ENCODE measurements around the gene CTRL.

CTRL gene

DNA sequence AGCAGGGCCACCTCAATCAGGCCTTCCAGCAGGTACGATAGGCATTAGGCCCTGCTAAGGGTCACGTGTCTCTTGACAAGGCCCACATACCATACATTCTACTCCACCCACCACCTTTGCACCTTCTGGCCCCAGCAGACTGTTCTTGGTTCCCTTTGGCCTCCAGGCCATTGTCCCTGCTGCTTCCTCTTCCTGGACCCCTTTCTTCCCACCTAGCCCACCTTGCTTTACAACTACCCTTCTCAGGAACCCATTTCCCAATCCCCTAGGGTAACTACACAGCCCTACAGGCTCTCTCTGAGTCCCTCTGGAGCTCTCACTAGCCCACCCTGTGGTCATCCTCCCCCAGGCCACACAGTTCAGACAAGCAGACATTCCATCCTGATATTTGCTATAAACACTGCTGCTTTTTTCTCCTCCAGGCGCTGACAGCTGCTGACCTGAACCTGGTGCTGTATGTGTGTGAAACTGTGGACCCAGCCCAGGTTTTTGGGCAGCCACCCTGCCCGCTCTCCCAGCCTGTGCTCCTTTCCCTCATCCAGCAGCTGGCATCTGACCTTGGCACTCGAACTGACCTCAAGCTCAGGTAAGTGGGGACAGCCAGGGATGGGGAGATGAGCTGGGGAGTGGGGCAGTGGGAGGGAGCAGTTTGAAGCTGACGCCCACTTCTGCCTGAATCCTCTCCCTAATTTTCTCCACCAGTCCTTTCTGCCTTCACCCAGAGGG, 48.4 kb downstream of the CTRL start:
- Mint-ChIP-seq H3K36me3 (ENCODE audit: low read depth) (peaks cover 35% of the 10 kb centered on the region), H3K27me3 (ENCODE audit: low read depth) (no peaks in the 10 kb centered on the region), H3K9me3 (no peaks in the 10 kb centered on the region), H3K4me3 (peak overlapping the region in 1 of 3 experiments; percentile 26), H3K27ac (no peak overlapping the region), H3K4me1 (peaks cover 30% of the 10 kb centered on the region)
- TF ChIP-seq CTCF (IDR thresholded peaks at IDR 0.05; ENCODE audit: unreplicated experiment in 3 of 3), result no peak

GRCh38 chr16:67882374-67883145, 49.1 kb downstream of the CTRL start:
- H3K9me3 Mint-ChIP-seq, result no peaks in the 10 kb centered on the region
- peaks cover 30% of the 10 kb centered on the region for H3K4me1 Mint-ChIP-seq
- H3K27ac Mint-ChIP-seq, result peak overlapping the region; percentile 55 to 89 (median 76)

DNA sequence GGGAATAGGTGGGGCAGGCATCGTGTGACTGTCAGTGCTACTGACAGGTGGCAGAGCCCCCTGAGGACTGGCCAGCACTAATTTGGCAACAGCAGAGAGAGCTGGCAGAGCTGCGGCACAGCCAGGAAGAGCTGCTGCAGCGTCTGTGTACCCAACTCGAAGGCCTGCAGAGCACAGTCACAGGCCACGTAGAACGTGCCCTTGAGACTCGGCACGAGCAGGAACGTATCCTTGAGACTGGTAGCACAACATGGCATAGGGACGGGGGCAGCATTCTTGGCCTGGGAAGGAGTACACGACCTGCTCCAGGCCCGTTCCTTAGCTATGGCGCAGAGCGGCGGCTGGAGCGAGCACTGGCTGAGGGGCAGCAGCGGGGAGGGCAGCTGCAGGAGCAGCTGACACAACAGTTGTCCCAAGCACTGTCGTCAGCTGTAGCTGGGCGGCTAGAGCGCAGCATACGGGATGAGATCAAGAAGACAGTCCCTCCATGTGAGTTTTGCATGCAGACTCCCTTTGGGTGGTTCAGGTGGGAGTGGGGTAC, 50.0 kb downstream of the CTRL start:
- peak overlapping the region; percentile 55 to 89 (median 76) for H3K27ac Mint-ChIP-seq
- peaks cover 46% of the 10 kb centered on the region for H3K36me3 Mint-ChIP-seq (ENCODE audit: low read depth)
- H3K27me3 Mint-ChIP-seq (ENCODE audit: low read depth), result no peaks in the 10 kb centered on the region
- peaks cover 30% of the 10 kb centered on the region for H3K4me1 Mint-ChIP-seq
- peak overlapping the region in 1 of 3 experiments; percentile 66 for H3K4me3 Mint-ChIP-seq
- H3K9me3 Mint-ChIP-seq, result no peaks in the 10 kb centered on the region
- TF ChIP-seq CTCF (IDR thresholded peaks at IDR 0.05; ENCODE audit: unreplicated experiment in 3 of 3), result no peak

More at GRCh38 chr16:67882374-67883145, 49.1 kb downstream of the CTRL start:
- Mint-ChIP-seq H3K4me3 (peak overlapping the region in 1 of 3 experiments; percentile 37), H3K27me3 (ENCODE audit: low read depth) (no peaks in the 10 kb centered on the region), H3K36me3 (ENCODE audit: low read depth) (peaks cover 39% of the 10 kb centered on the region)
- no peak for TF ChIP-seq CTCF (IDR thresholded peaks at IDR 0.05; ENCODE audit: unreplicated experiment in 3 of 3)

- peaks cover 32% of the 10 kb centered on the region for H3K4me1 Mint-ChIP-seq
- H3K27me3 Mint-ChIP-seq (ENCODE audit: low read depth), result no peaks in the 10 kb centered on the region
- TF ChIP-seq CTCF (IDR thresholded peaks at IDR 0.05; ENCODE audit: unreplicated experiment in 3 of 3), result no peak
- no peak overlapping the region for H3K4me3 Mint-ChIP-seq
- H3K9me3 Mint-ChIP-seq, result no peaks in the 10 kb centered on the region
- H3K27ac Mint-ChIP-seq, result no peak overlapping the region
- peaks cover 51% of the 10 kb centered on the region for H3K36me3 Mint-ChIP-seq (ENCODE audit: low read depth)
These were observed 51.1 kb downstream of the CTRL start for GRCh38 chr16:67880584-67880983.

GRCh38 chr16:67879936-67880335, 51.7 kb downstream of the CTRL start:
- H3K36me3 Mint-ChIP-seq (ENCODE audit: low read depth), result peaks cover 51% of the 10 kb centered on the region
- no peaks in the 10 kb centered on the region for H3K27me3 Mint-ChIP-seq (ENCODE audit: low read depth)
- peaks cover 38% of the 10 kb centered on the region for H3K4me1 Mint-ChIP-seq
- H3K27ac Mint-ChIP-seq, result no peak overlapping the region
- no peaks in the 10 kb centered on the region for H3K9me3 Mint-ChIP-seq
- TF ChIP-seq CTCF (IDR thresholded peaks at IDR 0.05; ENCODE audit: unreplicated experiment in 3 of 3), result no peak
- H3K4me3 Mint-ChIP-seq, result peak overlapping the region in 1 of 3 experiments; percentile 59

Data from nephron (organoid).